Liver (tissue), 9 donors: ENCODE data around the gene TSPAN5. TPM values are rescaled to one million over a fixed set of nuclear protein-coding genes. Genes with fewer than 3 reads are reported as not detected.

Experiments used
- DNase-seq: peaks from one replicate; pipeline ENCODE4 v3.0.0-alpha.2; 2017; ENCODE audit warnings: low spot score
- H3K27ac ChIP-seq, 2 donors: one replicate each; pipeline ENCODE4 v1.7.0; 2013; ENCODE audit warnings: inconsistent platforms in 2 of 2, low read length in 2 of 2, control low read depth in 1 of 2, low read depth in 1 of 2, mild to moderate bottlenecking in 1 of 2
- H3K27me3 ChIP-seq, 4 donors: one replicate each; pipeline versions ENCODE4 v1.6.1 to v1.7.0; 2013; ENCODE audit warnings: low read length in 3 of 4, inconsistent platforms in 1 of 4, mild to moderate bottlenecking in 1 of 4, moderate library complexity in 1 of 4; ENCODE audit not compliant: control insufficient read depth in 4 of 4, insufficient read depth in 4 of 4
- H3K36me3 ChIP-seq, 4 donors: one replicate each; pipeline versions ENCODE4 v1.6.1 to v1.7.0; 2013; ENCODE audit warnings: low read length in 3 of 4, mild to moderate bottlenecking in 3 of 4, low read depth in 1 of 4, moderate library complexity in 1 of 4; ENCODE audit not compliant: control insufficient read depth in 4 of 4, insufficient read depth in 3 of 4
- H3K4me1 ChIP-seq, 4 donors: one replicate each; pipeline versions ENCODE4 v1.6.1 to v1.7.0; 2013; ENCODE audit warnings: low read length in 3 of 4, mild to moderate bottlenecking in 3 of 4, moderate library complexity in 1 of 4; ENCODE audit not compliant: control insufficient read depth in 4 of 4, insufficient read depth in 4 of 4
- H3K4me3 ChIP-seq, 3 donors: one replicate each; pipeline versions ENCODE4 v1.6.1 to v1.7.0; 2013; ENCODE audit warnings: low read length in 3 of 3, control low read depth in 1 of 3, low read depth in 1 of 3, mild to moderate bottlenecking in 1 of 3
- H3K9ac ChIP-seq, 2 donors: one replicate each; pipeline ENCODE4 v1.7.0; 2013; ENCODE audit warnings: low read length in 2 of 2, mild to moderate bottlenecking in 2 of 2, moderate library complexity in 2 of 2, control low read depth in 1 of 2, low read depth in 1 of 2
- H3K9me3 ChIP-seq, 4 donors: one replicate each; pipeline versions ENCODE4 v1.6.1 to v1.7.0; 2013; ENCODE audit warnings: low read length in 3 of 4; ENCODE audit not compliant: control insufficient read depth in 4 of 4
- EGR1 ChIP-seq, 2 donors: IDR thresholded peaks; 2 replicates each; pipeline ENCODE4 v1.6.1; 2016 to 2018; ENCODE audit warnings: antibody characterized with exemption in 2 of 2, low read depth in 2 of 2
- FOXA2 ChIP-seq: IDR thresholded peaks from 2 replicates; pipeline ENCODE4 v1.6.1; 2016; ENCODE audit warnings: antibody characterized with exemption
- GABPA ChIP-seq, 2 donors: IDR thresholded peaks in 1 of 2; conservative IDR thresholded peaks in 1 of 2; 2 replicates each; pipeline ENCODE4 v1.6.1; 2016; ENCODE audit warnings: antibody characterized with exemption in 2 of 2, mild to moderate bottlenecking in 1 of 2, moderate library complexity in 1 of 2
- HNF4A ChIP-seq, 2 donors: conservative IDR thresholded peaks; 2 replicates each; pipeline ENCODE4 v1.6.1; 2016; ENCODE audit warnings: antibody characterized with exemption in 2 of 2, mild to moderate bottlenecking in 2 of 2
- JUND ChIP-seq, 2 donors: IDR thresholded peaks; 2 replicates each; pipeline ENCODE4 v1.6.1; 2016; ENCODE audit warnings: antibody characterized with exemption in 2 of 2
- NR2F2 ChIP-seq: IDR thresholded peaks from 2 replicates; pipeline ENCODE4 v1.6.1; 2016; ENCODE audit warnings: antibody characterized with exemption
- RAD21 ChIP-seq, 2 donors: IDR thresholded peaks; 2 replicates each; pipeline ENCODE4 v1.6.1; 2016; ENCODE audit warnings: antibody characterized with exemption in 2 of 2, mild to moderate bottlenecking in 2 of 2
- SP1 ChIP-seq: IDR thresholded peaks from 2 replicates; pipeline ENCODE4 v1.6.1; 2018; ENCODE audit warnings: antibody characterized with exemption, mild to moderate bottlenecking
- TAF1 ChIP-seq: conservative IDR thresholded peaks from 2 replicates; pipeline ENCODE4 v1.6.1; 2016; ENCODE audit warnings: antibody characterized with exemption, mild to moderate bottlenecking
- YY1 ChIP-seq: IDR thresholded peaks from 2 replicates; pipeline ENCODE4 v1.6.1; 2016; ENCODE audit warnings: antibody characterized with exemption, mild to moderate bottlenecking
- ZBTB33 ChIP-seq: IDR thresholded peaks from 2 replicates; pipeline ENCODE4 v1.6.1; 2016; ENCODE audit warnings: antibody characterized with exemption
- WGBS: extraction: QIAGEN DNeasy Blood & Tissue Kit; methylation state at CpG from one replicate; pipeline ENCODE4 v1.1.7; 2013; 5-methylcytosine and 5-hydroxymethylcytosine counted together
- polyA plus RNA-seq, 2 donors: library from polyadenylated mRNA; stranded (reverse) in 1 of 2; unstranded in 1 of 2; fragments of 200-250 nt in 1 of 2; fragments of >200 nt in 1 of 2; fragmentation: Nextera tagmentation in 1 of 2; extraction: Ambion mirVana in 1 of 2; gene quantifications; one replicate each; pipeline versions ENCODE4 v1.2.1 to v1.2.3, GENCODE V29; 2013 to 2015
- total RNA-seq, 2 donors: library from RNA; depleted of rRNA; stranded (reverse); fragments of >200 nt; gene quantifications; one replicate each; pipeline ENCODE4 v1.2.3, GENCODE V29; 2014
- TF ChIP-seq, protein P1 (sequence below): fragments of 150-350 bp; IDR thresholded peaks from 2 replicates; pipeline ENCODE4 v1.5.1; 2017; ENCODE audit warnings: improper control_type of control experiment, low read depth, low read length; ENCODE audit not compliant: missing input control
- donor health status: healthy.
- donor health status: healthy.
- donor health status: healthy.
- donor health status: healthy.
- donor health status: healthy.

TSPAN5 gene
- total and polyA plus RNA-seq, 4 donors = 0.36 to 54.0 (median 0.63) TPM

GRCh38 chr4:98544141-98544817 is 114.1 kb downstream of the TSPAN5 start:
- 91% methylated on average over 5 of the region's 5 CpGs for WGBS

DNA sequence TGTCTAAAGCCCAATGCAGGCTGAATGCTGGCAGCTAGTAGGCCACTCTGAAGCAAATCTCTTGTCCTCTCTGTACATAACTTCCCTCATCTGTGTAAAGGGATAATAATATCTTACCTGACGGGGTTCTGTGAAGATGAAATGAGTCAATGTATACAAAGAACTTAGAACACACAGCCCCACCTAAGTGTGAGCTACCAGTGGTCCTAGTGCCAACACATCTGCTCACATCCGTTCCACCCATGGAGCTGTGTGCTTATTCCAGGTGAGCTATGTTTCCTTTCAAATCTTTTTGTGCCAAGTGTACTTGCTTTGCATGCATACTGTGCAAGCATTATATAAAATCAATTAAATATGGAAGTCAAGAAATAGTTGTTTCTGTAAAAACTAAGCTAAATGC is 116.4 kb downstream of the TSPAN5 start:
- H3K27ac ChIP-seq = no peak overlapping the region
- H3K4me1 ChIP-seq = peaks cover 0 to 2% (median 0%) of the 10 kb centered on the region in 4 donors
- no peak overlapping the region for H3K9ac ChIP-seq
- no peaks in the 10 kb centered on the region for H3K27me3 ChIP-seq
- DNase-seq = no peak
- no peak for TF ChIP-seq EGR1 (IDR thresholded peaks at IDR 0.05; ENCODE audit: low read depth in 2 of 2)
- TF ChIP-seq YY1 = no peak
- TF ChIP-seq FOXA2 = no peak
- TF ChIP-seq, protein P1, sequence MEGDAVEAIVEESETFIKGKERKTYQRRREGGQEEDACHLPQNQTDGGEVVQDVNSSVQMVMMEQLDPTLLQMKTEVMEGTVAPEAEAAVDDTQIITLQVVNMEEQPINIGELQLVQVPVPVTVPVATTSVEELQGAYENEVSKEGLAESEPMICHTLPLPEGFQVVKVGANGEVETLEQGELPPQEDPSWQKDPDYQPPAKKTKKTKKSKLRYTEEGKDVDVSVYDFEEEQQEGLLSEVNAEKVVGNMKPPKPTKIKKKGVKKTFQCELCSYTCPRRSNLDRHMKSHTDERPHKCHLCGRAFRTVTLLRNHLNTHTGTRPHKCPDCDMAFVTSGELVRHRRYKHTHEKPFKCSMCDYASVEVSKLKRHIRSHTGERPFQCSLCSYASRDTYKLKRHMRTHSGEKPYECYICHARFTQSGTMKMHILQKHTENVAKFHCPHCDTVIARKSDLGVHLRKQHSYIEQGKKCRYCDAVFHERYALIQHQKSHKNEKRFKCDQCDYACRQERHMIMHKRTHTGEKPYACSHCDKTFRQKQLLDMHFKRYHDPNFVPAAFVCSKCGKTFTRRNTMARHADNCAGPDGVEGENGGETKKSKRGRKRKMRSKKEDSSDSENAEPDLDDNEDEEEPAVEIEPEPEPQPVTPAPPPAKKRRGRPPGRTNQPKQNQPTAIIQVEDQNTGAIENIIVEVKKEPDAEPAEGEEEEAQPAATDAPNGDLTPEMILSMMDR = no peak
- TF ChIP-seq JUND (IDR thresholded peaks at IDR 0.05) = no peak
- TF ChIP-seq SP1 = no peak
- TF ChIP-seq TAF1 = no peak
- TF ChIP-seq ZBTB33 = no peak
- H3K4me3 ChIP-seq = no peak overlapping the region
- 92% methylated on average over 2 of the region's 2 CpGs for WGBS
- no peaks in the 10 kb centered on the region for H3K9me3 ChIP-seq
- H3K36me3 ChIP-seq = no peaks in the 10 kb centered on the region

More at GRCh38 chr4:98544141-98544817, 114.1 kb downstream of the TSPAN5 start:
- no peak for DNase-seq
- Histone ChIP-seq H3K4me1 (peaks cover 0 to 2% (median 0%) of the 10 kb centered on the region in 4 donors), H3K27ac (no peak overlapping the region), H3K36me3 (no peaks in the 10 kb centered on the region), H3K9me3 (no peaks in the 10 kb centered on the region), H3K4me3 (no peak overlapping the region), H3K9ac (no peak overlapping the region), H3K27me3 (no peaks in the 10 kb centered on the region)
- no peak for TF ChIP-seq NR2F2
- no peak for TF ChIP-seq YY1
- no peak for TF ChIP-seq TAF1
- TF ChIP-seq EGR1 (IDR thresholded peaks at IDR 0.05; ENCODE audit: low read depth in 2 of 2) = no peak
- TF ChIP-seq GABPA (IDR thresholded peaks at IDR 0.05 in 1 of 2, conservative IDR thresholded peaks at IDR 0.05 in 1 of 2) = no peak

- no peak overlapping the region for H3K4me3 ChIP-seq
- H3K27ac ChIP-seq = no peak overlapping the region
- DNase-seq = no peak
- H3K27me3 ChIP-seq = no peaks in the 10 kb centered on the region
- TF ChIP-seq SP1 = no peak
- no peak for TF ChIP-seq JUND (IDR thresholded peaks at IDR 0.05)
- no peak for TF ChIP-seq HNF4A (conservative IDR thresholded peaks at IDR 0.05)
- TF ChIP-seq RAD21 (IDR thresholded peaks at IDR 0.05) = no peak
- no peaks in the 10 kb centered on the region for H3K4me1 ChIP-seq
- no peak overlapping the region for H3K9ac ChIP-seq
- no peaks in the 10 kb centered on the region for H3K9me3 ChIP-seq
- H3K36me3 ChIP-seq = no peaks in the 10 kb centered on the region
- 85% methylated on average over 4 of the region's 4 CpGs for WGBS
These were observed 117.6 kb downstream of the TSPAN5 start for GRCh38 chr4:98540803-98541202.
